IPS-15b (cell line): ENCODE data around the gene PAH.
A peak's percentile ranks its signal among the peaks of the same experiment; 100 is the strongest.

Source experiments
- H3K27me3 ChIP-seq: one replicate; pipeline ENCODE4 v1.6.1; 2013; ENCODE audit warnings: low read length; ENCODE audit not compliant: control insufficient read depth, insufficient read depth
- H3K36me3 ChIP-seq: one replicate; pipeline ENCODE4 v1.6.1; 2013; ENCODE audit warnings: low read length; ENCODE audit not compliant: control insufficient read depth, insufficient read depth
- H3K4me1 ChIP-seq: one replicate; pipeline ENCODE4 v1.6.1; 2013; ENCODE audit warnings: mild to moderate bottlenecking, low read length; ENCODE audit not compliant: control insufficient read depth, insufficient read depth
- H3K4me3 ChIP-seq: one replicate; pipeline ENCODE4 v1.5.1; 2013; ENCODE audit warnings: low read depth, low read length
- H3K9ac ChIP-seq: one replicate; pipeline ENCODE4 v1.6.1; 2013; ENCODE audit warnings: low read depth, mild to moderate bottlenecking, low read length
- H3K9me3 ChIP-seq: one replicate; pipeline ENCODE4 v1.6.1; 2013; ENCODE audit warnings: mild to moderate bottlenecking, low read length; ENCODE audit not compliant: control insufficient read depth, insufficient read depth

The PAH gene

DNA sequence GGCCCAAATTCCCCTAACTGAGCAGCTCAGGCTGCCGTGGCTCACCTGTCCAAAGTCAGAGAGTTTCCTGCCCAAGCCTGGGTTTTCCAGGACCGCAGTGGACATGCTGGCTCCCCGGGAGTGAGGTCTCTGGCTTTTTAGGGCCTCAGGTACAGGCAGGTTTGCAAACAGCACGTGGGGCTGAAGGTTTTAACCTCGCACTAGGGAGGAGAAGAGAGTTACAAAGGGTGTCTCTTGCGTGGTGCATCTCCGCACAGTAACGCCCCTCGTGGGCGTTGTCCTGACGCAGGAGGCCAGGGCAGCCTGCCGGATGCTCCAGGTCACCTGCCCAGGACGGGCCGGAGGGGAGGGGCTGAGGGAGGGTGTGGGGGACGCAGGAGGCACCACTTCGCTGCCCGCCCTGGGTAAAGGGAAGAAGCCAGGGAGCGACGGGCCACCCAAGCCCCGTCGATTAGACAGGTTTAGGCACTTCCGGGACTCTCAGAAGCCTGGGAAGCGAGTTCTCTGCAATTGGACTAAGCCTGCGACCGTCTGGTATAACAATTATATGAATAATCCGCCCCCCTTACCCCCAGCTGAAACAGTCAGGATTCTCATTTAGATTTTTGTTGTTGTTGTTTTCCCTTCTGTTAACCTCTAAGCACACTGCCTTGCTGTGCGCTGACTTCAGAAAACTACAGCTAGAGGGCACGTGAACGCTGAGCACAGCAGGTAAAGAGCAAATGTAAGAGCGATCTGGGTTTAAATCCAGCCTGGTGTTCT is at the start of gene PAH:
Gene PAH, minus strand, starts transcription at position 219 of the 762 bp plus-strand sequence. Its CDS starts 114 bp downstream, at position 105.
- H3K9ac ChIP-seq, result peak within 1 kb of the TSS; percentile 66
- peak within 1 kb of the TSS; percentile 54 for H3K4me3 ChIP-seq

DNA sequence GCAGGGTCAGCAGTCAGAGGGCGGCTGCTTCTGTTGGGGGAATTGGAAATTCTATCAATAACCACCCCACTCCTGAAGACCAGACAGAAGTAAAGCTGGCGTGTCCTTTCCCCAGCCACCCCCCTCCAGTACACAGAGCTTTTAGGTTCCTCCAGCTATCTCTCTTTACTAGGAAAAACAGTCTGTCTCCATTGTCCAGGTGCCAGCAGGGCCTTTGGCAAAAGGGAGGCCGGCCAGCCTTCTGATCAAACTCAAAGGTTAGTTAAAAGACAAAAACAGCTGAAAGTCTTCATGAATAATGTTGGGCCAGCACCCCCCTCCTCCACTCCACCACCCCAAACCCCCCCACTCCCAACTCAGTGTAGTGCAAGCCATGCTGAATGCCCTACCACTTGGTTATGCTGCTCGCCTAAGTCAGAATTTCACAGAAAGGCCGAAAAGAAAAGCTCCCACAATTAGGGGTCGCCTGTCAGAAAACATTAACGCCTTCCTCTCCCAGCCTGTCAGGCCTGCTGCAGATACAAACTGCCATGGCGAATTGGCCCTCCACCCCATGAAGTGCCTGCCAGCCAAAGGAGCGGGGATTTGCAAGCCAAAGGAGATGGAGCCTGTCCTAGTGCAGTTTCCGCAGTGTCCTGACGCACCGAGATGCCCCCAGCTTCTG is 49.3 kb upstream of the PAH start:
- no peak overlapping the region for H3K9ac ChIP-seq
- peak overlapping the region; percentile 52 for H3K4me3 ChIP-seq
- H3K27me3 ChIP-seq, result peaks cover 82% of the 10 kb centered on the region
- peaks cover 11% of the 10 kb centered on the region for H3K4me1 ChIP-seq
- H3K36me3 ChIP-seq, result no peaks in the 10 kb centered on the region
- peaks cover 7% of the 10 kb centered on the region for H3K9me3 ChIP-seq

More for the DNA sequence above, at the start of gene PAH:
- H3K27me3 ChIP-seq, result no peaks in the 10 kb centered on the region
- peaks cover 7% of the 10 kb centered on the region for H3K4me1 ChIP-seq
- H3K36me3 ChIP-seq, result no peaks in the 10 kb centered on the region
- H3K9me3 ChIP-seq, result no peaks in the 10 kb centered on the region

DNA sequence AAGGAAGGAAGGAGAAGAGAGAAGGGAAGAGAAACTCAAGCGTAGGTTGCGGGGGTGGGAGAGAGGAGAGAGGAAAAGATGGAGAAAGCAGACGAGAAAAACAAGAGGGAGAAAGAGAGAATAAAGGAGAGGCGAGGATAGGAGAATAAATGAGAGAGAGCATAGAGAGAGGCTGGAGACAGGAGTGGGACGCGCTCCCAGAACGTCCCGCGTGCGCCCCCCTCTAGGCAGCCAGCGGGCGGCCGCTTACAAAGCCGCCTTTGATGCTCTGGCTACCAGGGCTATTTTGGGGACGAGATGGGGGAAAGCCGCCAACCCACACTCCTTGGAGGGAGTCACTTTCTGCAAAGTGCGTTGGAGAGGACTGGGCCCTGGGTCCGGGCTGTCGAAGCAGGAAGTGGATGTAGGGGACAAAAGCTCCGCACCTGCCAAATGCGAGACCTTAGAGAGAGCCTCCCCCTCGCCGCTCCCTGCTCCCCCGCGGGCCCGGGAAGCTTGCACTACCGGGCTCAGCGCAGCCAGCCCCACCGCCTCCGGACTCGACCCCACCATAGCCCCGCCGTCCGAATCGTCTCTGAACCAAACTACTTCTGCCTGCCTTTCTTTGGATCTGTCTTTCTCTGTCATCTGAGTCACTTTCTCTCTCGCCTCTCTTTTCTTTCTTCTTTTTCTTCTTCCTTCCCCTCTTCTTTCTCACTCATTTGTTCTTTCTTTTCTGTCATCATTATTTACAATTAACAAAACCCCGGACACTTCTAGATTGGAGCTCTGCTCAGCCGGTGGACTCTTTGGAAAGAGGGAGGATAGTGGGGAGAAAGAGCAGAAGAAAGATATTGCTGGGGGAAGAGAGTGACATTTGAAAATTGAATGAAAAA is 48.5 kb upstream of the PAH start:
- H3K27me3 ChIP-seq, result peaks cover 86% of the 10 kb centered on the region
- no peak overlapping the region for H3K9ac ChIP-seq
- no peaks in the 10 kb centered on the region for H3K36me3 ChIP-seq
- H3K9me3 ChIP-seq, result peaks cover 7% of the 10 kb centered on the region
- H3K4me1 ChIP-seq, result peaks cover 12% of the 10 kb centered on the region
- peak overlapping the region; percentile 52 for H3K4me3 ChIP-seq

DNA sequence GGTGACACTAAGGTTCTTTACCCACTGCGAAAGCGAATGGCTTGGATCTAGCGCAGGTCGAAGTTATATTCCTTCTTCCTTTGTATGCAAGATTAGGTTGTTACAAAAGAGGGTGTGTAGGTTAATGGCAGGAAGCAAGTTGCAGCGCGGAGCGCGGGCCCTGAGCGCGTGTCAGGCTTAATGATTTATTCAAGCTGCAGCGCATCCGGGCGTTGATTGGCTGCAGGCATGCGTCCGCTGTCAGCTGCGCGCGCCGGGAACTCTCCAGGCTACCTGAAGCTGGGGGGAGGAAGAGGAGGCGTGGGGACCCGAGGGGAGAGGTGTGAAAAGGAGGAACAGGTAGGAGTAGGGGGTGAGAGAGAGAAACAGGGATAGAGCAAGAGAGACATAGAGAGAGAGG is 47.8 kb upstream of the PAH start:
- Histone ChIP-seq H3K36me3 (no peaks in the 10 kb centered on the region), H3K9ac (no peak overlapping the region), H3K4me1 (peaks cover 12% of the 10 kb centered on the region), H3K4me3 (peak overlapping the region; percentile 52), H3K27me3 (peaks cover 92% of the 10 kb centered on the region), H3K9me3 (peaks cover 7% of the 10 kb centered on the region)

DNA sequence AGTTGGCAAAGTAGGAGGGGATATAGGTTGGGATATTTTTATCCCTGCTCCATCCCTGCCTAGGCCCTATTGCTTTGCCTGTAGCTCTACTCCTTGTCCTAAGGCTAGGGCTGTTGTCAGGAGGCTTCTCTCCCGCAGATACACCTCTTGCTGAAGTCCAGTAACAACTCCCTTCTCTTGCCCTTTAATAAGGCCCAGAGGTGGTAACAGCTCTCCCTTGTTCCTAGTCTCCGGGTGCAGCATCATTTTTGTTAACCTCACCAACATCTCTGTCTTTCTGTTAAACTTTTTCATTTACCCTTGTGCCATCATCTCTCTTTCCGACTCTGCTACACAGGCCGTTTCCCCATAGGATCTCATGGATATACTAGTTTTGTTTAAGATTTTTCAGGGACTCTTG is 46.8 kb upstream of the PAH start:
- H3K27me3 ChIP-seq, result peaks cover 98% of the 10 kb centered on the region
- H3K9me3 ChIP-seq, result peaks cover 7% of the 10 kb centered on the region
- H3K4me3 ChIP-seq, result peak overlapping the region; percentile 0
- no peak overlapping the region for H3K9ac ChIP-seq
- no peaks in the 10 kb centered on the region for H3K36me3 ChIP-seq
- H3K4me1 ChIP-seq, result peaks cover 12% of the 10 kb centered on the region

DNA sequence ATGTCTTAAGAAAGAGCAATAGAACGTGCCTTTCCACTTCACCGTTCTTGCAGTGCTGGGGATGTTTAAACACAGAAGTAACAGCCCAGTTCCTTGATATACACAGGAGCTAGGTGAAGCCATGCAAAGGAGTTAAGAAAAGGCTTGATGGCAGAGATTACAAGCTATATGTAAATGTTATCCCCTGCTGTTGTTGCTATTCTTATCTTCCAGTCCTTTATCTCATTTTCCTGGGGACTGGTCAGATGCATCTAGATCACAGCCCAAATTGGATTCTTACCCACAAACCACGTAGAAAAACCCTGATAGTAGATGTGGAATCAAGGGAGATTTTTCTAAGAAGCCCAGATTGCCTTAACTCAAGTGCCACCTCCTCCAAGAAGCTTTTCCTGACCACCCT is 45.9 kb upstream of the PAH start:
- Histone ChIP-seq H3K9ac (no peak overlapping the region), H3K4me1 (peaks cover 12% of the 10 kb centered on the region), H3K27me3 (peaks cover 97% of the 10 kb centered on the region), H3K36me3 (no peaks in the 10 kb centered on the region), H3K9me3 (peaks cover 7% of the 10 kb centered on the region), H3K4me3 (no peak overlapping the region)

DNA sequence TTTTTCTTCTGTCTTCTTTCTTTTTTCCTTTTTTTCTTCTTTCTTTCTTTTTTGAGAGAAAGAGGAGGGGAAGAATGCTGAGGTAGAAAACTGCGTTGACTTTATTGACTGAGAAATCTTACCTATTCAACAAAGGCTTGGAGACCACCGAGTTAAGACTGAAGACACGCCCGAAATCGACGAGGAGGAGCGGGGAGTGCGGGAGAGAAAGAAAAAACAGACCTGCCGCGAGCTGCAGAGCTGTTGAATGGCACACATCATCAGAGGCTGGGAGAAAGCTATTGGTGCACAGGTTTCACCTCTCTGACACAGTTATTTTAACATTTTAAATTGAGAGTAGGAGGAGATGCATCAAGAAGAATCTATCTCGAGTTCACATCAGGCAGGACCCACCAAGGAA is 45.5 kb upstream of the PAH start:
- peaks cover 97% of the 10 kb centered on the region for H3K27me3 ChIP-seq

DNA sequence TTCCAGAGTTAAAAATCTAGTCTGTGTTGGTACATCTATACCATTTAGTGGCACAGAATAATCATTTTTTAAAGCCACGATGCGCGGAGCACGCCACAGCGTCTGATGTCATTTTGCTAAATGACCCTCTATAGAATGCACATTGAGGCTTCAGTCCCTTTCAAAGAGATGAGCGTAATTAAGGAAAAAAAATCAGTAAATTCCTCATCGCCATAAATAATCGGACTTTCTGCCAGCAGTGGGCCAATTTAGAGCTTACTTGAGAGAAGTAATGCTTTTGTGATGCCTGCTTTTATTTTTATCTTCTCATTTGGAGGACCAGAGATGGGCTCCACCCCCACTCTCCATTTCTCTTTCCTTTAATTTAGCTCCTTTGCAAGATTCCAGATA is 44.4 kb upstream of the PAH start:
- no peaks in the 10 kb centered on the region for H3K36me3 ChIP-seq
- peaks cover 7% of the 10 kb centered on the region for H3K9me3 ChIP-seq
- H3K9ac ChIP-seq, result no peak overlapping the region
- H3K4me1 ChIP-seq, result peaks cover 12% of the 10 kb centered on the region
- peaks cover 94% of the 10 kb centered on the region for H3K27me3 ChIP-seq
- no peak overlapping the region for H3K4me3 ChIP-seq

More for the DNA sequence above, 45.5 kb upstream of the PAH start:
- Histone ChIP-seq H3K9me3 (peaks cover 7% of the 10 kb centered on the region), H3K4me3 (no peak overlapping the region), H3K9ac (no peak overlapping the region), H3K4me1 (peaks cover 12% of the 10 kb centered on the region), H3K36me3 (no peaks in the 10 kb centered on the region)

DNA sequence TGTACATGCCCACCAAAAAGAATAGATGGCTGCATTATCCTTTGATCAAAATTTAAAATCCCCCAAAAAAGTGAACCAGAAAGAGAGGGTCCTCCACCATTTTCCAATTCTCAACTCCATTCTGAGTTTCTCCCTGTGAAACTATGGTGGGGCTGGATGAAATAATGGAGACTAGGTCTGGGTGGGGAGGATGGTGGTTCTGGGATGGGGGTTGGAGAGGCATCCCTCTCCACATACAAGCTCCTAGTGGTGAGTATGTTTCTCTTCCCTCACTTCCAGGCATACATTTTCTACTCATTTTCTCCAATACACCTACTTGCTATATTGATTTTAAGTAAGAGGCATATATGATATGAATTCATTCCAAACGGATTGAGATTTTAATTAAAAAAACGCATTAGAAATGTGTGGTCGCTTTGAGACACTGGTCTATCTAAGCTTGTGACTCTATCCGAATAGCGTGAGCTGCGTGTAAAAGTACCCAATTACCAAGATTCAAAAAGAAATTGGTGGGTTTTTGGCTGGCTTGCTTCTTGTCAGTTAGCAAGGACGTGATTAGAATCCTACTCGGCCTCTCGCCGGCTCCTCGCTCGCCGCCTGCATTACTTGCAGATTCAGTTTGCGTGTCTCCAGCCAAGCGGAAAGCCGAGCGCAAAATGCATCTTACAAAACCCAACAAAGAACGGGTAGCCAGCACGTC is 43.9 kb upstream of the PAH start:
- Histone ChIP-seq H3K9me3 (peaks cover 7% of the 10 kb centered on the region), H3K4me1 (peaks cover 14% of the 10 kb centered on the region), H3K4me3 (no peak overlapping the region), H3K9ac (no peak overlapping the region), H3K36me3 (no peaks in the 10 kb centered on the region), H3K27me3 (peaks cover 94% of the 10 kb centered on the region)

DNA sequence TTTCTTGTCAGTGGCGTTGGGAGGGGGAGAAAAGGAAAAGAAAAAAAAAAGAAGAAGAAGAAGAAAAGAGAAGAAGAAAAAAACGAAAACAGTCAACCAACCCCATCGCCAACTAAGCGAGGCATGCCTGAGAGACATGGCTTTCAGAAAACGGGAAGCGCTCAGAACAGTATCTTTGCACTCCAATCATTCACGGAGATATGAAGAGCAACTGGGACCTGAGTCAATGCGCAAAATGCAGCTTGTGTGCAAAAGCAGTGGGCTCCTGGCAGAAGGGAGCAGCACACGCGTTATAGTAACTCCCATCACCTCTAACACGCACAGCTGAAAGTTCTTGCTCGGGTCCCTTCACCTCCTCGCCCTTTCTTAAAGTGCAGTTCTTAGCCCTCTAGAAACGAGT is 42.3 kb upstream of the PAH start:
- Histone ChIP-seq H3K27me3 (peaks cover 94% of the 10 kb centered on the region), H3K4me1 (peaks cover 17% of the 10 kb centered on the region), H3K9me3 (peaks cover 7% of the 10 kb centered on the region), H3K9ac (no peak overlapping the region), H3K4me3 (peak overlapping the region; percentile 60), H3K36me3 (no peaks in the 10 kb centered on the region)

DNA sequence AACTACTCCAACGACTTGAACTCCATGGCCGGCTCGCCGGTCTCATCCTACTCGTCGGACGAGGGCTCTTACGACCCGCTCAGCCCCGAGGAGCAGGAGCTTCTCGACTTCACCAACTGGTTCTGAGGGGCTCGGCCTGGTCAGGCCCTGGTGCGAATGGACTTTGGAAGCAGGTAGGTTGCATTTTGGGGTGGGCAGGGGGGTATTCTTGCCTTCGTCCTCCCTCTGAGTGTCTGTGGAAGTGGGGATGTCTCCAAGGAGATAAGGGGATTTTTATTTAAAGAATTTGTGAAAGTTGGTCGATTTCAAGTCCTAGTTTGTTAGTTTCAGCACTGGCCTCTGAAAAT is 41.8 kb upstream of the PAH start:
- Histone ChIP-seq H3K4me1 (peaks cover 17% of the 10 kb centered on the region), H3K4me3 (peak overlapping the region; percentile 60), H3K9ac (no peak overlapping the region), H3K27me3 (peaks cover 94% of the 10 kb centered on the region), H3K9me3 (peaks cover 2% of the 10 kb centered on the region), H3K36me3 (no peaks in the 10 kb centered on the region)
